A549 treated with AZD9567 at 1 μM for 4 hours (cell line): ENCODE results near the gene ZFP28. TPM values are rescaled to one million over a fixed set of nuclear protein-coding genes. Genes with fewer than 3 reads are reported as not detected.

Source experiments
- total RNA-seq: library from RNA; stranded (reverse); fragments of 200-300 nt; extraction: Qiagen RNA extraction; gene quantifications from 5 replicates; pipeline ENCODE4 v1.2.3, GENCODE V29; 2022; ENCODE audit not compliant: insufficient read depth

The ZFP28 gene
- total RNA-seq: 2.5 to 4.2 TPM (median 3.8 TPM) in 5 replicates

GRCh38 chr19:56538761-56539263, at the start of gene ZFP28:
Gene ZFP28, plus strand, starts transcription at chr19:56538948. Its CDS starts 71 bp downstream, at chr19:56539019.

GRCh38 chr19:56507446-56508289, 31.1 kb upstream of the ZFP28 start, which contains the start of gene ZNF471:
Gene ZNF471, plus strand, starts transcription at chr19:56507855. Its CDS starts 3,717 bp downstream, at chr19:56511572.

GRCh38 chr19:56567274-56568120, 28.7 kb downstream of the ZFP28 start, which contains the start of gene ZNF470:
Gene ZNF470, plus strand, starts transcription at chr19:56567468. Its CDS starts 2,844 bp downstream, at chr19:56570312.

GRCh38 chr19:56594783-56595547, 56.2 kb downstream of the ZFP28 start, which contains the start of gene ZNF71:
Gene ZNF71, plus strand, starts transcription at chr19:56595302. Its CDS starts 6,257 bp downstream, at chr19:56601559.

Other genes with a start within 250 kb of the ZFP28 start
- 8.6 to 17.8 TPM (median 9.7 TPM) in 5 replicates for gene ZSCAN5A, start 224.1 kb upstream of the ZFP28 start, total RNA-seq
- gene ZNF582, start 145.4 kb upstream of the ZFP28 start, total RNA-seq: 0.78 to 1.7 TPM (median 1.2 TPM) in 4 of 5 replicates, not detected in the other
- gene ZNF583, start 134.6 kb upstream of the ZFP28 start, total RNA-seq: 1.1 to 2.2 TPM (median 1.7 TPM) in 5 replicates
- not detected in 5 replicates for gene ZNF667, start 61.6 kb upstream of the ZFP28 start, total RNA-seq
- 0.02 to 0.17 TPM (median 0.04 TPM) in 4 of 5 replicates, not detected in the other for gene ZNF471, start 31.1 kb upstream of the ZFP28 start, total RNA-seq
- gene ZNF470, start 28.5 kb downstream of the ZFP28 start, total RNA-seq: 1.2 to 2.0 TPM (median 1.7 TPM) in 5 replicates
- 10.5 to 12.5 TPM (median 11.6 TPM) in 5 replicates for gene ZNF71, start 56.4 kb downstream of the ZFP28 start, total RNA-seq
- gene SMIM17, start 104.2 kb downstream of the ZFP28 start, total RNA-seq: 0.11 to 0.22 TPM (median 0.13 TPM) in 4 of 5 replicates, not detected in the other
- gene ZNF835, start 132.8 kb downstream of the ZFP28 start, total RNA-seq: not detected in 5 replicates